Esophagus squamous epithelium (tissue), 5 donors: ENCODE data around the gene FRMD3. TPM values are rescaled to one million over a fixed set of nuclear protein-coding genes. Genes with fewer than 3 reads are reported as not detected.

Experiments used
- DNase-seq: peaks from one replicate; lab custom pipeline; 2025; lab: John Stamatoyannopoulos, UW
- H3K27ac ChIP-seq, 4 donors: fragments of 200-600 bp; sonication (generic); one replicate each; pipeline ENCODE4 v1.5.1; 2016 to 2019; ENCODE audit warnings: mild to moderate bottlenecking in 1 of 4
- H3K27me3 ChIP-seq, 4 donors: fragments of 200-600 bp; sonication (generic); 1 replicate in 3 of 4; 2 replicates in 1 of 4; pipeline versions ENCODE4 v1.5.1 to v1.6.0; 2017 to 2021; ENCODE audit warnings: antibody characterized with exemption in 1 of 4
- H3K36me3 ChIP-seq, 3 donors: fragments of 200-600 bp; sonication (generic); one replicate each; pipeline ENCODE4 v1.5.1; 2016 to 2019
- H3K4me1 ChIP-seq, 3 donors: fragments of 200-600 bp; sonication (generic); one replicate each; pipeline ENCODE4 v1.5.1; 2017 to 2019
- H3K4me3 ChIP-seq, 4 donors: fragments of 200-600 bp; sonication (generic); 1 replicate in 3 of 4; 2 replicates in 1 of 4; pipeline ENCODE4 v1.5.1; 2016 to 2019; ENCODE audit warnings: mild to moderate bottlenecking in 2 of 4, moderate library complexity in 1 of 4
- H3K9me3 ChIP-seq, 3 donors: fragments of 200-600 bp; sonication (generic); one replicate each; pipeline ENCODE4 v1.5.1; 2016 to 2019
- CTCF ChIP-seq, 6 experiments: fragments of 450-650 bp in 4 of 6; fragments of 200-600 bp in 2 of 6; sonication (generic) in 2 of 6; IDR thresholded peaks; one replicate each; pipeline ENCODE4 v1.5.1; 2016 to 2019; ENCODE audit warnings: antibody characterized with exemption in 6 of 6, mild to moderate bottlenecking in 4 of 6, moderate library complexity in 4 of 6
- POLR2A ChIP-seq, 4 donors: fragments of 450-650 bp; IDR thresholded peaks; one replicate each; pipeline ENCODE4 v1.6.1; 2017; ENCODE audit warnings: antibody characterized with exemption in 4 of 4, mild to moderate bottlenecking in 4 of 4, moderate library complexity in 3 of 4
- WGBS, 2 donors: methylation state at CpG; one replicate each; pipeline ENCODE4 v1.1.5; 2018; 5-methylcytosine and 5-hydroxymethylcytosine counted together
- intact Hi-C: fragments of 100-400 bp; cut with DNase I; formaldehyde crosslinking; loops from one replicate; pipeline ENCODE4 v1.15.0; 2022
- total RNA-seq, 4 donors: library from RNA; depleted of rRNA; stranded (reverse); fragments of >200 nt; gene quantifications; one replicate each; pipeline ENCODE4 v1.1.0, GENCODE V29; 2016
- donor health status: DM: yes; HTN: yes; CAD: no.

FRMD3 gene
- total RNA-seq, 4 donors from 2014 or later = 0.27 to 6.9 (median 2.1) TPM

GRCh38 chr9:83560169-83560826, 22.1 kb upstream of the FRMD3 start:
- Histone ChIP-seq H3K9me3 (no peaks in the 10 kb centered on the region), H3K27me3 (no peaks in the 10 kb centered on the region), H3K4me1 (no peaks in the 10 kb centered on the region), H3K4me3 (no peak overlapping the region), H3K36me3 (no peaks in the 10 kb centered on the region), H3K27ac (no peak overlapping the region)
- intact Hi-C loops = no loop called here
- DNase-seq = no peak
- TF ChIP-seq POLR2A (IDR thresholded peaks at IDR 0.05) = no peak
- TF ChIP-seq CTCF (IDR thresholded peaks at IDR 0.05) = no peak
- WGBS, 2 donors = 76% methylated on average over 5 to 6 of the region's 7 CpGs

GRCh38 chr9:83557771-83558170, 19.6 kb upstream of the FRMD3 start:
- Histone ChIP-seq H3K9me3 (no peaks in the 10 kb centered on the region), H3K27ac (no peak overlapping the region), H3K4me1 (no peaks in the 10 kb centered on the region), H3K27me3 (no peaks in the 10 kb centered on the region), H3K4me3 (no peak overlapping the region), H3K36me3 (no peaks in the 10 kb centered on the region)
- no peak for TF ChIP-seq CTCF (IDR thresholded peaks at IDR 0.05)
- TF ChIP-seq POLR2A (IDR thresholded peaks at IDR 0.05) = no peak
- intact Hi-C loops = no loop called here
- DNase-seq = no peak

GRCh38 chr9:83557317-83557716, 19.1 kb upstream of the FRMD3 start:
- Histone ChIP-seq H3K4me1 (no peaks in the 10 kb centered on the region), H3K27me3 (no peaks in the 10 kb centered on the region), H3K9me3 (no peaks in the 10 kb centered on the region), H3K4me3 (no peak overlapping the region), H3K27ac (no peak overlapping the region), H3K36me3 (no peaks in the 10 kb centered on the region)
- intact Hi-C loops = no loop called here
- 75 to 78% methylated on average over 1 of the region's 1 CpG for WGBS, 2 donors
- no peak for DNase-seq
- no peak for TF ChIP-seq POLR2A (IDR thresholded peaks at IDR 0.05)
- TF ChIP-seq CTCF (IDR thresholded peaks at IDR 0.05) = no peak

GRCh38 chr9:83554278-83554677, 16.1 kb upstream of the FRMD3 start:
- no peak overlapping the region for H3K4me3 ChIP-seq

More at GRCh38 chr9:83554278-83554677, 16.1 kb upstream of the FRMD3 start:
- no peak for TF ChIP-seq CTCF (IDR thresholded peaks at IDR 0.05)
- TF ChIP-seq POLR2A (IDR thresholded peaks at IDR 0.05) = no peak
- H3K4me1 ChIP-seq = no peaks in the 10 kb centered on the region
- intact Hi-C loops = no loop called here
- H3K27me3 ChIP-seq = no peaks in the 10 kb centered on the region
- peaks cover 0 to 6% (median 0%) of the 10 kb centered on the region in 3 donors for H3K9me3 ChIP-seq
- 75 to 84% methylated on average over 2 to 3 of the region's 3 CpGs for WGBS, 2 donors
- DNase-seq = no peak
- no peak overlapping the region for H3K27ac ChIP-seq
- no peaks in the 10 kb centered on the region for H3K36me3 ChIP-seq
